Measurements from ENCODE around the gene SETBP1.

Gene SETBP1

DNA sequence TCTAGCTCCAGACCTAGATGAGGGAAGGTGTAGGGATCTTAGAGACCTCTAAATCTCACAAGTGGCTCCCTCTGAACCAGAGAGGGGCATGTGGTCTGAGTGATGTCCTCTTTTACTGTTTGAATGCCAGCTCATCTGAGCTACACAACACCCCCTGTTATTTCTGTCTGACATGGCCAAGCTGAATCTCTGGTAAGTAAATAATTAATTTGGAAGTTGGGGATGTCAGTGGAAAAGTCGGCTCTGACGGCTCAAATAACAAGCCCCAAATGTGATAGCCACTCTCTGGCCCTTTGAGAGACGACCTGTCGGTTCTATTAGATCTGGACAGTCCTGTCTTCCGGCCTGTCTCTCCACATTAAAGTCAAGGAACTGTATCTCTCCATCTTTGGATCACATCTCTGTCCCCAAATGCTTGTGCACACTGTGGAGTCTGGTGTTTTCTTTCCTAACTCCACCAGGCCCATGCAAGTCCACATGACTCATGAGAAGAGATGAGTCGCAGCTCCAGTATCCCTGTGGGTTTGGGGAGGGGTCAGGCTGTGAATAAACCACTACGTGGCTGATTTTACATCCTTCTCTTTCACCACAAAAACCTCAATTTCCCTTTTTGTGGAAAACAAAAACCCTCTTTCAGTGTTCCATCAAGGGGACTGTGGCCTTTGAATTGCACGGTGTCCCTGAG lies 52.5 kb downstream of the SETBP1 start:
- no peak for DNase-seq

DNA sequence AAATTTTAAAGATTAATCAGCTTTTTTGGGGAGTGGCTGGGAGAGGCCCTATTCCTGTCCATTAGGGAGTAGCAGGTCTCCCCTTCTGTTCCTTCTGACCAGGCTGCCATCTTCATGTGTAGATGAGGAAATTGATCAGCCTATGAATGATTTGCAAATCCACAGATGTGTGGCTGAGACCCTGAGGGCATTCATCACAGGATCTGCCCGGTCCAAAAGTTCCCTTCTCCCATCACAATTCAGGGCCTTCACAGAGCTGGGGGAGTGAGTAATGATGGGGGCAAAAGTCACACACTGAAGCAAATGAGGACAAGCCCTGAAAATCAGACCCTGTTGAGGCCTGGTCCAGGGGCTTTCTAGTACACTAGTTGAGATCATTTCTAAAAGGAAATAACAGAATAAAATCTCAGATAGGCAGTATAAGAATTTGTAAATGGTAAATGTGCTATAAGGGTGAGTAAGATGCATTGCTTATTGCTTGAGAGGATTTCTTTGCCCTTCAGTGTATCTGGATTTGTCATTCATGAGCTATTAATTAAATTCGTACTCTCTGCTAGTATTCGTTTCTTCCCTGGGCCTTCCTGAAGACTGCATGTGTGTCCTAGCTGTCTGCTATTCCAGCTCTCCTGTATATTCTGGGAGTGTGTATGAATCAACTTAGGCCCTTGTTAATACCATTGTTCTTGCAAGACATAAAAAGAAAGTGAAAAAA lies 53.2 kb downstream of the SETBP1 start:
- no peak for DNase-seq

DNA sequence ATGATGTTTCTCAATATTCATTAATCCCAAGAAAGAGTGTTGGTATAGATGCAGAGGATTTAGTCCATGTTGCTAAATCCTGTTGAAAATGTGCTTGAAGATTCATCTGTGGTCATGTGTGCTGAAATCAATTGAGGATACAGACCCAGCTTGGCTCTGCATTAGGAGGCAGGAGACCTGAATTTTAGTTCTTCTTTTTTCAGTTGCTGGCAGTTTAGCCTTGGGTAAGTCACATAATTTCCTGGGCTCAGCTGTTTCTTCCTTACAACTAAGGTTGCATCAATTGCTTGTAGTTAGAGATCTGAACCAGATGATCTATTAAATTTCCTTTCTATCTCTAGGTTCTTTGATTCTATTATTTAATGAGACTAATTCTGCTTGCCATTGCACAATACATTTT lies 54.4 kb downstream of the SETBP1 start:
- no peak for DNase-seq

DNA sequence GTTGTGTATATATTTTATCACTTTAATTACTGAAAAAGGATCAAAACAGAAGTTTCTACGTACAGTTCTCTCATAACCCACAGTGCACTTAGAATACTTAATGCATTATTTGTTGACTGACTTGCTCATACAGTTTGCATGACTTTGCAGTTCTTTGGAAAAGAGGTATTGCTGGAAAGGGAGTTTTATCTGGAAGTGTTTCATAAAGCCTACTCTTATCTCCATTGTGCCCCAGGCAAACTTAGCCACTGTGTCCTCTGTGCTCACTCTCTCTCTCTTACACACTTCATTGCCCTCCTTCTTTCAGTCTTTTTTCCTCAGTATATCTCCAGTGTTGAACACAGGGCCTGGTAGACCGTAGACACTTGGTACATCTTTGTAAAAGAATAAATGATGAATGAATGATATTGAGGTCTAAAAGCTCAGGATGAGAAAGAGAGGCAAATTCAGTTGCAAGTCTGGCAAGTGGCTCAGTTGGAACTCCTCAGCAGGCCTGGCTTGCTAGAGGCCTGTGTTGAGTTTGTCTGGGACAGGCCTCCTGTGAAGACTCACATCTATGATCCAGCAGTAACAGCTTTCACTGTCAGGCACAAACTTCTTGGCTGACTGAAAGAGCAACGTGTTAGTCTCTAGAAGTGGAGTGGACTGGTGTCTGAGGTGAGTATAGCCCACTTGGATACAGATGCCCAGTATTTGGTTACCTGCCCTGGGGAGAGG lies 56.1 kb downstream of the SETBP1 start:
- DNase-seq: no peak

DNA sequence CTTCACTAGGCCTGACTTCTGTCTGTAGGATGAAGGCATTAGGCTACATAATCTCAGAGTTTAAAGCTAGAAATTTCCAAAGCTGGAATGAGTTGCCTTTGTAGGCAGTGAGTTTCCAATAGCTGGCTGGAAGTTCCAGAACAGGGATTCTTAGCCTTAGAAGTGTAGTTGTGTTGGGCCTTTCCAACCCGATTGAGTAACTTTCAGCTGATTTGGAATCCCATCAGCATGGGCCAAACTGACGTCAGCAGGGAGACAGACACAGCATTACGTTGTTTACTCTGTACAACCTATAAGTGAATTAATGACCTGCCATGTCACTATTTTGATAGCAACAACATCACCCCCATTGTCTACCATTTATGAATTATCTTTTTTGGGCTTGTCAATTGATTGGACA lies 56.9 kb downstream of the SETBP1 start:
- no peak for DNase-seq

DNA sequence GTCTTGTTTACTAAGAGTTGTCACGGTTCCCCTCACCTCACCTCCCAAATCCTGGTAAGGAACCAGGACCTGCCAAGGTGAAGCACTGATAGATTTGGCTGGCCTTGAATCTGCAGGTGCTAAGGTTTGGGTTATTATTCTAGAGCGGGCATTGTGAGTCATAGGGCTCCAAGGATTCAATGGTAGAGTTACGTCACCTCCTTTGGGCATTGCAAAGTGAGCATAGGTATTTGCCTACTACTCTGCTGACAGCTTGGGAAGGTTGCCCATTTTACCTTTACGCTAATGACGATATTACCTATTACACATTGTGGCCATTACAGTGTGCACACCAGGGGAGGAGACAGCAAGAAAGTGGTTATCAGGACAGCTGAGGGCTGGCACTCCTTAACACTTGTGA lies 59.3 kb downstream of the SETBP1 start:
- no peak for DNase-seq

DNA sequence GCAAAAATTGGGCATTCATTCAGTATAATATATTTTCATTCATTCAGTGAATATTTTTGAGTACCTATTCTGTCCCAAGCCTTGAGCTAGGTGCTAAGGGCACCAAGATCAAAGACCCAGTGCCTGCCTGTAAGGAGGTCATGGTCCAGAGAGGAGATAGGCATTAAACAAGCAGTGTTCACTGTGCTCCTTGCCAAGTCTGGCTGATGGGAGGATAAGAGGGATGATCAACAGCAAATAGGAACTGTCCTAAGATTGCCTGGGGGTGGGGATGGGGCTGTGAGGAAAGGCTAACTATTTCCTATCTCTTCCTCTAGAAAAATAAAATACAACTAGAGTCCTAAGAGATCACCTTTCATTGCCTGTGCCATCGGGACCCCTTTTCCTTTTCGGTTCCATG lies 60.4 kb downstream of the SETBP1 start:
- DNase-seq: peak; percentile 49

DNA sequence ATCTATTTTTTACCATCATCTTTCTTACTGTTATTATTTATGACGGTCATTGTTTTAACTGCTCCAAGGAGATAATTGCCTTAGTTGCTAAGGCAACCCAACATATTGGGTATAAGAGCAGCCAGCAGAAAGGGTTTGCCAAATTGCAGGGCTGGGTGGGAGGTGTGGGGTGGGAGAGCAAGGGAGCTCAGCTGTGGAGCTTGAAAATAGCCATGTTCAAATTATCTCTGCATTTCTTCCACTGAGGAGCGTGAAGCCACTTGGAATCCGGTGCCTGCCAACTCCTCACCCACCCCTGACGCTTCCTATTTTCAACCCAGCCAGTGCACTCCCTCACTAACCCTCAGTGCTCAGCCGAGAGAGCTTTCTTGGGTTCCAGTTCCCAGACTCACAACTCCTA lies 60.8 kb downstream of the SETBP1 start:
- peak; percentile 49 for DNase-seq

DNA sequence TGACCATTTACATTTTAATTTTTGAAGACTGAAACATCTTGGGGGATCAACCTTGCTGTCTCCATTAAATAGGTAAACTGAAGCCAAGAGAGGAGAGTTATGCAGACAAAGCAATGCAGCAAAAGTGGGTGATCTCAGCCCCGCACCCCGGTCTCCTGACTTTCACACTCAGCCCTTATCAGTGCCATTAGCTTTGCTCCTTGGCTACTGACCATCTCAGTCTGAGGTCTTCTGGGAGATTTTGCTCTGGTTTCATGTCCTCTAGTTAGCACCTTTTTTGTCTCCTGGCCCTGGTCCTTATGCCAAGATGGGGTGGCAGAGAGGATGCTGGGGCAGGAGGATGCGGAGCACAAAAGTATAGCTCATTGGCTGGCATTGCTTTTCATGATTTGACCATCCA lies 61.4 kb downstream of the SETBP1 start:
- DNase-seq: no peak

DNA sequence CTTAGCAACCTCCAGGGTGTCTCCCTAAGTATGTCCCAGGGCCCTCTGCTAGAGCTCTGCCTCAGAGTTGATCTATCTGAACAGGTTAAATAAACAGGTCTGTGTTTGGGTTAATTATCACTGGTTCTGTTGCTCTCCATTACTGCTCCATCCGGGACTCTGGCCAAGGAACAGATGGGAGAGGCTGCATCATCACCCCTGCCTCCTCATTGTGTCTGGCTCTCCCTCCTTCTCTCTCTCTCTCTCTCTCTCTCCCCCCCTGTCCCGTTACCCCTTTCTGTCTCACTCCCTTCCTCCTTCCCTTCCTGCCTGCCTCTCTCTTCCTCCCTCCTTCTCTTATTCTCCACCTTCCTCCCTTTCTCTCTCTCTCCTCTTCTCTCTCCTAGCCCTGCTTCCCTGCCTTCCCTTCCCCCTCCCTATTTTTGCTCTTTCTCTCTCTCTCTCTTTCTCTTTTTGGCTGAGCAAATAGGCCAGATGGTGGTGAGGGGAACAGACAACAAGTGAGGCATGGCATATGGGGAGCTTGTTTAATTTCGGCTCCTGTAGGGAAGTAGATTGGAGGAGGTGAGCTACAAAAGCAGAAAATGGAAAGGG lies 62.1 kb downstream of the SETBP1 start:
- DNase-seq: no peak

DNA sequence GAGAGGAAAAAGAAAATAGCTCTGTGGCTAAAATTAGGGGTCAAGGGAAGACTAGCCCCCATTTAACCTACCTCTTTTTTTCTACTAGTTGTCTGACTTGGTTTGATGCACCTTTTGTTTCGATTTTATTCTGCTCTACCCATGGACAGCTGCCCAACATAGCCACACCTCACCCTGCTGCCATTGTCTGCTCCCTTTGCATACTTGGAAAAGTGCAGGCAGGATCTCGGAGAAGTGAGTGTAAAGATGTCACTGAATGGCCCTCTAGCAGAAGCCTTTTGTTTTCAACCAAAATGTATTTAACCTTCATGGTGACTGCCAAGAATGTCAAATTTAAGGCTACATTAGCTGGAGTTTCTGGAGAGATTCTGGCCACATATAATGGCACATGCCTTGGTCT lies 62.9 kb downstream of the SETBP1 start:
- DNase-seq: no peak

DNA sequence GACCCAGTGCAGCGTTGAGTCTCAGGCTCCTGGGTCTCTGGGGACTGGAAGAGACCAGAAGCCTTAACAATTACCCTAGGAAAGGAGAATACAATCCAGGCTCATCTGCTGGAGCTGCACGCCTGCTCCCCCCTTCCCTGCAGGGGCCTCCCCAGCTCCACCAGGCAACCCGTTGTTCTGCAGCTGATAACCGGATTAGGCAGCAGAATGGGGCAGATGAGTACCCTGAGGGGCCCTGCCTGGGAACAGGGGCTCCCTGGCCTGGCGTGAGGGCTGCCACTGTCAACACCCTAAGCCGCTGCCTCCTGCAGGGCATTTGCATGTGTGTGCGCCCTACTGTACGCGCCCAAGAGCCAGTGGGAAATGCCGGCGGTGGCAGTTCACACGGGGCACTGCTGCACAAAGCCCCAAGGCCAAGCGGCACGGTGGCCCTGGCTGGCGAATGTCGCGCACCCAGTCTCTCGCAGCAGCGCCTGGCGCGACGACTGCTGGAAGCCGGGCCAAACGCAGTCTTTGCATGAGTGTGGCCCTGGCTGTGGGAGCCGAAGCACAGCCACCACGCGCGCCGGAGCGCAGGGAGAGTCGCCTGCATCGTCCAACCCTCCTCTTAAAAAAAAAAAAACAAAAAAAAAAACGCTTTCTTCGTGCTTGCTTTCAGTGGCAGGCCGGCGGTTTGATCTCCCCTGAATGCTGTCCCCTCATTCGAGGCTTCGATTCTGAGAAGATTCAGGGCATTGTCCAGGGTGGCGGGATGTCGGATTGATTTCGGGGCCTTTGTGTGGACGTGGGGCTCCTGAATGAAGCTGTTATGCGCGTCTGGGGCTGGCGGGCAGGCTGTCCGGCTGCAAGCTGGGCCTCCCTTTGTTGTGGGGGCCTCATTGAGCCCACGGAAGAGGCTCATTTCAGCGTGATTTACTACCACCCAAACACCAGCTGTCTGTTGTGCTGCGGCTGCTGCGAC lies 63.8 kb downstream of the SETBP1 start:
- no peak for DNase-seq

DNA sequence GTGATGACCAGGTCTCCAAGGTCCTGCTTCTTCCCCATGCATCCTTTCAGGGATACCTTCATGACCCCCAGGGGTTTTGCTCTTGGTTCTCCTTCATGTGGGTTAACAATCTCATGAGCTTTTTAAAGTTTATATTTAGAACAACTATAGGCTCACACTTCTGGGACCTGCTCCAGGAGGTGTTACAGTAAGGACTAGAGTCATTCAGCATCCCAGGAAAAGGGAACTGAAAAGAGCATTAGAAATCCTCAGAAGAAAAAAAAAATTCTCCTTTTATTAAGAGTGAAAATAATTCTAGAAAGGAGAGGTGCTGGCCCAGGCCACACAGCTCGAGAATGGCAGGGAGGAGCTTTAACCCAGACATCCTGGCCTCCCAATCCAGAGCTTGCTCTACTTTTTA lies 66.5 kb downstream of the SETBP1 start:
- no peak for DNase-seq

DNA sequence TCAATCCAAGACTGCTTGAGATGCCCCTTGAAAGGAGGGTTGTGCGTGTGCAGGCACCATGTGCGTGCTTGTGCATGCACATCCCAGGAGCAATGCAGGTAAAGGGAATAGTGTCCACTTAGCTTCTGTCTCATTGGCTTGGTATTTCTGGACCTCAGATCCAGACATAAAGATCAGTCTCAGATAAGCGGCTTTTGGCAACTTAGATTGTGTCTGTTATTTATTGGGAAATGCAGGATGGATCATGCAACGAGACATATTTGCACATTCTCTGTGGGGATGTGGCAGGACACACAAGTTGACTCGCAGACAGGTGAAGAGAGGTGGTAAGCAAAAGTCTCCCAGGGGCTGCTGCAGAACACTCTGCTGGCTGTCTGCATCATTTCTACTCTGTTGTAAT lies 67.9 kb downstream of the SETBP1 start:
- no peak for DNase-seq

DNA sequence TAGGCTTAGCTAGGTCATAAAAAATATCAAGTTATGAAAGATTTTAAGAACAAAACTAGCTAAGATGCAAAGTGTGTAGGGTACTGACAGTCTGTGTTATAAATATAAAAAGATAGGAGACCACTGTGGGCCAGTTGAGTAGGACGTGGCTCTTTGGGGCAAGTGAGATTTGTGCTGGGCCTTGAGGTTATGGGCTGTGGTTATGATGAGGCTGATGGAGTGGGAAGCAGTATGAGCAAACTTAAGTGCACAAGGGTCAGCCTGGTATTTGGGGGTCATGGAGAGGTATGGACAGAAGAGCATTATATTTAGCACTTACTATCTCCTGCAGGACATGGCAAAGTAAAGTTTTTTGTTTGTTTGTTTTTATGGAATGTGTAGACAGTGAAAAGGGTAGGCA lies 70.1 kb downstream of the SETBP1 start:
- DNase-seq: no peak

DNA sequence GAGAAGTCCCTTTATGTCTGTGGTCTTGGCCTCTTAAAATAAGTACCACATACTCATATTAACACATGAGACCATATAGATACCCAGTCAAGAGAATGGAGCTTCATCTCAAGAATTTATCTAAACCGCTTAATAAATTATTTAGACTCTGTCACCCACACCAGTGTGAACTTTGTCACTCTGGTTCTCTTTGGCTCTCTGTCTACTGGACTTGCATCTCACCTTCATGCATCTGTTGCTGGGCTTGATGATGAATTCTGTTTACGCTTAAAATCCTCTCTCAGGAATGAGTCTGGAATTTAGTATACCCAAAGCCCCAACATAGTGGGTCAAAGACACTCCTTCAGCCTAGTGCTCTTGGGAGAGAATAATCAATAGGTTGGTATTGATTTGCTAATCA lies 73.9 kb downstream of the SETBP1 start:
- no peak for DNase-seq

DNA sequence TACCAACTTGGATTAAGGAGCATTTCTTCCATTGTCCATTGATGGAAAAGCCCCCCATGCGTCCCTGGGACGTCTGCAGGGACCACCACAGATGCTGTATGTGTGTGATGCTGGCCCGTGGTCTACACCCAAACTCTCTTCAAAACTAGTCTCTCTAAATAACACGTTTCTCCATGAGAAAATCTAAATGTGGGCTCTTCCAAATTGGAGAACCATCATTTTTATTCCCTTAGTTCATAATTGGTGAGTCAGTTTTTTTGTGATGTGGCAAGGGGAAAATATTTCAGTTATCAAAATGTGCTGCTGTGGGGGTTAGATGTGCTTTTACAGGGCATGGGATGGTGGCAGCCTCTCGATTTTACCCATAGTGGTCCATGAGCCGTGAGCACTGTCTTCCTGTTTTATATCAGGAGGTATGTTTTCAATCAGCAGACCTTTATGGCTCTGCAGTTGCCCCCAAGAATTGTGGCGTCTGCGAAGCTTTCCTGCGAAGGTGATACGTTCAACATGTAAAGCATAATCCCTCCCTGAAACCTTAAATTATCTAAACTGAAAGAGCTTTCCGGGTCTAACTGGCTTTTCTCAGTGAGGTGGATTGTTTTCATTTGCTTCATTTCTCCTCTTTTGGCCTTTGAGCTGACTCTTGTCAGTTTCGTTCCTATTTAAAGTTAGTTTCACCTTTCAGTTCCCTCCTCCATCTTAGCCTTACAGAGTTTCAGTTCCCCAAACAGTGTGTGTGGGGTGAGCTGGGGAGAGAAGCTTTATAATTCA lies 78.4 kb downstream of the SETBP1 start:
- DNase-seq: no peak

DNA sequence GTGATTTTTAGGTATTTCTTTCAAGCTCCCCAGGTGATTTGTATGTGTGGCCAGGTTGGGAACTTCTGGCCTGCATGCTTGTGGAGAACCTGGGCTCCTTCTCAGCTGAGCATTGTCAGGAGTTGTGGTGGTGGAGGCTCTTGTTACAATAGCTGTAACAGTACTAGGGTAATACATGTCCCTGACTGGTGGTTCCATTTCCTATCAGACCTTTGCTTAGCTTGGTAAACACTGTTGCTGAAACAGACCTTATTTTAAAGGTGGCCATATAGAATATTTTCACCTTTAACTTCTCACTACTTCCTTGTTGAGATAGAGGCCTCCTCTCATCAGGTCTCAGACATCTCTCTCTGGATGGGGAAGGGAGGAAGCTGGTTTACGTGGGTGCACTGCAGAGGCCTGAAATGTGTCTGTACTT lies 79.2 kb downstream of the SETBP1 start:
- no peak for DNase-seq

DNA sequence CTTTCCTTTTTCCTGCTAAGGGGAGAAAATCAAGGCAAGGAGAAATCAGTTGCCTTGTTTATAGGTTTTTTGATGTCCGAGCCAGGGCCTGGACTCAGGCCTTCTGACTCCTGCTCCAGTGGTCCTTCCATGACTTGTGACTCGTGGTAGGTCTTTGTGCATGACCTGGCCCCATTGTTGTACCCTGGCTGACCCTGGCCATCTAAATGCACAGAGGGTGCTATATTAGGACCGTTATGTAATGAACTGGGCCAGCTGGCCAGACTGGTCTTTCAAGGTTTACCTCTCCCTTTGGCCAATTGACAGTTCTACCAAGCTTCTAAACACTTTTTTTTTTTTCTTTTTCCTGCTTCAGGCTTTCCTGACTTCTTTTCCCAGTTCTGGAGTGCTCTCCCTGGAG lies 81.1 kb downstream of the SETBP1 start:
- no peak for DNase-seq

DNA sequence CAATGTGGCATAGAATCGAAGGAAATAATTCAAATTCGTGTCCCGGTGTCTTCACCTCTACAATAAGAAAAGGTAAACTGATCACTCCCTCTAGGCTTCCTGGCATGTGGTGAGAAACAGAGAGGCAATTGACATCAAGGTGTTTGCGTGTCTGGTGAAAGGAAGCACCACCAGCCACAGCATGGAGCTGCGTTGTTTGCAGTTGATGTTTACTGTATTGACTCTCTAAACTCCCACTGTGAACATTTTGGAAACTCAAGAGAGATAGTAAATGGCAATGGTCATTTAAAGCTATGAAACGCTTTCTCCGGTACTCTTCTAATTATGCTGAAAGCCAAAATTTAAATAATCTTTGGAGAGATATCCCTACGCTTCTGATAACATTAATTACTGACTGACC lies 82.6 kb downstream of the SETBP1 start:
- DNase-seq: no peak

DNA sequence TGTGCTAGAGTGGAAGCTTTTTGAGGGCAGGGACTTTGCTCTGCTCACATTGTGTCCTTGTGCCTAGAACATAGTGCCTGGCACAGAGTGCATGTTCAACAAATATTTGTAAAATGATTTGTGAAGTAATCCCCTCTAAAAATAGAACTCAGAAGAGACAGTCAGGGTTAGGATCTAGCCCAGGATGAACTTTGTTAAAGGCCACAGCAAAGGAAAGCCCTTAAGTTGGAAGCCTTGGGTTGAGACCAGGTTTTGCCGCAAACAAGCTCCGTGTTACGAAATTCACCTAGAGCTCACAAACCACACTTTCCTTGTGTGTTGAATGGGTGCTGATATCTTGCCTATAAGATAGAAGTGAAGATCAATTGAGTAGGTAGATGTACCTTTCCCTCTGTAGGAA lies 84.2 kb downstream of the SETBP1 start:
- no peak for DNase-seq

DNA sequence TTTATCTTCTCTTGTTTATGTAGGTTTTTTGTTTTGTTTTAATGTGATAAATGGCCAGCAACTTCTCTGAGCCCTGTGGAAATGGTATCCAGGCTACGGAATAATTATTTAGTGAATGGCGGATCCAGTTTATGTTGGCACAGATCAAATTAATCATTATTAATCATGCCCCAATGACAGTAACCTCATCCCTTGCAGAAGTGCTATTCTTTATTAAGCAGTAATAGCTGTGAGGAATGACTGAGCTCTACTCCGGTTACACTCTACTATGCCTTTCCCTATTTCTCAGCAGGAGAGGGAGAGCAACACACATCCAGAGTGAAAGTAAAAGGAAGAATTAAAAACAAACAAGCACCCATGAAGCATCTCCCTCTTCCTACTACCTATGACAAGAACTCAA lies 84.8 kb downstream of the SETBP1 start:
- DNase-seq: no peak

All from NCI-H2227 treated with DMSO at 0.1 percent for 48 hours (cell line).